Adrenal gland (tissue), 12 donors: ENCODE data around the gene SYNGR2. TPM values are rescaled to one million over a fixed set of nuclear protein-coding genes. Genes with fewer than 3 reads are reported as not detected.
"Not testable (repeated sequence)": the region's sequence is repeated elsewhere in the genome, so short reads cannot be mapped to it uniquely, and the experiment has no call there.

Source experiments
- DNase-seq, 7 donors: peaks; one replicate each; pipeline ENCODE4 v3.0.0-alpha.2; 2019 to 2020
- H3K27ac ChIP-seq, 5 donors: fragments of 200-600 bp; sonication (generic) in 4 of 5; 1 replicate in 3 of 5; 2 replicates in 2 of 5; pipeline versions ENCODE4 v1.5.1 to v1.8.0; 2016 to 2020; ENCODE audit warnings: mild to moderate bottlenecking in 1 of 5
- H3K27me3 ChIP-seq: fragments of 200-600 bp; 2 replicates; pipeline ENCODE4 v1.8.0; 2021
- H3K36me3 ChIP-seq, 2 donors: fragments of 200-600 bp; replicated peaks in 1 of 2; 1 replicate in 1 of 2; 2 replicates in 1 of 2; pipeline versions ENCODE4 v1.5.1 to v1.8.0; 2018 to 2022
- H3K4me1 ChIP-seq, 2 donors: fragments of 200-600 bp; replicated peaks in 1 of 2; 1 replicate in 1 of 2; 2 replicates in 1 of 2; pipeline versions ENCODE4 v1.5.1 to v1.8.0; 2018 to 2021
- H3K4me3 ChIP-seq, 4 donors: fragments of 200-600 bp; sonication (generic) in 3 of 4; one replicate each; pipeline ENCODE4 v1.5.1; 2016 to 2018
- H3K9me3 ChIP-seq, 3 donors: fragments of 200-600 bp; sonication (generic) in 1 of 3; replicated peaks in 1 of 3; 1 replicate in 2 of 3; 2 replicates in 1 of 3; pipeline versions ENCODE4 v1.5.1 to v1.8.0; 2016 to 2021
- CTCF ChIP-seq, 6 experiments: fragments of 450-650 bp in 4 of 6; fragments of 200-600 bp in 2 of 6; sonication (generic) in 1 of 6; IDR thresholded peaks; 1 replicate in 5 of 6; 2 replicates in 1 of 6; pipeline versions ENCODE4 v1.5.1 to v1.8.0; 2016 to 2021; ENCODE audit warnings: antibody characterized with exemption in 6 of 6, mild to moderate bottlenecking in 2 of 6, moderate library complexity in 1 of 6
- POLR2A ChIP-seq, 2 donors: fragments of 450-650 bp; IDR thresholded peaks; one replicate each; pipeline ENCODE4 v1.6.1; 2017; ENCODE audit warnings: antibody characterized with exemption in 2 of 2, mild to moderate bottlenecking in 2 of 2, moderate library complexity in 1 of 2
- WGBS, 4 donors: extraction: QIAGEN DNeasy Blood & Tissue Kit in 2 of 4; methylation state at CpG; one replicate each; pipeline versions ENCODE4 v1.1.5 to v1.1.7; 2013 to 2017; 5-methylcytosine and 5-hydroxymethylcytosine counted together
- intact Hi-C, 2 donors: fragments of 100-400 bp; cut with DNase I; formaldehyde crosslinking; loops; one replicate each; pipeline versions ENCODE4 v1.14.1 to v1.15.0; 2022 to 2023
- polyA plus RNA-seq, 3 donors: library from polyadenylated mRNA; stranded (reverse); fragments of 200-250 nt in 2 of 3; fragments of 350-450 nt in 1 of 3; fragmentation: Illumina TruSeq in 1 of 3; extraction: RNeasy Lipid Tissue Mini Kit (QIAGEN cat#74804) in 1 of 3; gene quantifications; one replicate each; pipeline ENCODE4 v1.2.3, GENCODE V29; 2013 to 2014
- total RNA-seq, 9 donors: library from RNA; depleted of rRNA in 4 of 9; stranded (reverse); fragments of >200 nt in 4 of 9; fragments of 120-200 nt in 1 of 9; fragmentation: NEBNext Ultra II Directional in 1 of 9; extraction: Animal tissue kit (Norgen Biotek cat#: 25700) in 1 of 9; gene quantifications; one replicate each; pipeline versions ENCODE4 v1.1.0 to v1.2.4, GENCODE V29; 2013 to 2023
- donor health status: healthy with polysubstance abuse.
- donor health status: Bipolar disorder and iron deficiency.
- donor health status: DM: yes; HTN: yes; CAD: no.
- donor health status: DM: no; HTN: no; CAD: no.
- donor health status: DM: no; HTN: no; CAD: no.
- donor health status: DM: yes; HTN: yes; CAD: no.

Gene SYNGR2
- total and polyA plus RNA-seq, 12 donors: 32.7 to 98.1 (median 58.3) TPM

GRCh38 chr17:78170692-78171590 is 2.6 kb downstream of the SYNGR2 start:
- 90 to 94% (median 92%) methylated on average over 28 to 31 of the region's 31 CpGs for WGBS, 4 donors
- H3K27me3 ChIP-seq: no peaks in the 10 kb centered on the region
- DNase-seq: no peak
- H3K4me1 ChIP-seq: peaks cover 23 to 57% of the 10 kb centered on the region in 2 donors
- no peak overlapping the region for H3K4me3 ChIP-seq
- peaks cover 0 to 7% of the 10 kb centered on the region in 2 donors for H3K36me3 ChIP-seq
- no peak overlapping the region for H3K27ac ChIP-seq
- intact Hi-C loops: loop anchor here in 1 of 2 donors (5.0 kb wide), 2 partner anchors 44 to 59 kb away; partner anchors contain the start of gene TMC6
- no peaks in the 10 kb centered on the region for H3K9me3 ChIP-seq
- TF ChIP-seq CTCF (IDR thresholded peaks at IDR 0.05) (no peak), POLR2A (IDR thresholded peaks at IDR 0.05) (no peak)

- H3K4me3 ChIP-seq, H3K36me3 ChIP-seq, H3K27me3 ChIP-seq, DNase-seq, H3K9me3 ChIP-seq: not testable (repeated sequence)
- Histone ChIP-seq H3K27ac (peak overlapping the region in 2 of 5 donors; percentile 71 to 89), H3K4me1 (peaks cover 28 to 64% of the 10 kb centered on the region in 2 donors)
- intact Hi-C loops: loop anchor here in 1 of 2 donors (5.0 kb wide), 2 partner anchors 44 to 59 kb away; partner anchors contain the start of gene TMC6
- WGBS, 4 donors: 80 to 94% (median 92%) methylated on average over 13 to 19 of the region's 19 CpGs
Observed at GRCh38 chr17:78171591-78172248, 3.3 kb downstream of the SYNGR2 start.

- peak overlapping the region in 3 of 5 donors; percentile 6 to 89 (median 71) for H3K27ac ChIP-seq
- WGBS, 4 donors: 34 to 67% (median 55%) methylated on average over 8 to 19 of the region's 19 CpGs
- H3K9me3 ChIP-seq: no peaks in the 10 kb centered on the region
- H3K4me1 ChIP-seq: peaks cover 28 to 64% of the 10 kb centered on the region in 2 donors
- peaks cover 0 to 7% of the 10 kb centered on the region in 2 donors for H3K36me3 ChIP-seq
- peak in 2 of 7 donors; percentile 30 to 38 for DNase-seq
- no peaks in the 10 kb centered on the region for H3K27me3 ChIP-seq
- TF ChIP-seq CTCF (IDR thresholded peaks at IDR 0.05) (no peak), POLR2A (IDR thresholded peaks at IDR 0.05) (no peak)
- intact Hi-C loops: loop anchor here in 1 of 2 donors (5.0 kb wide), 2 partner anchors 45 to 60 kb away; partner anchors contain the start of gene TMC6
- H3K4me3 ChIP-seq: no peak overlapping the region
Observed at GRCh38 chr17:78172249-78173051, 4.1 kb downstream of the SYNGR2 start.

GRCh38 chr17:78173097-78173715 is 4.8 kb downstream of the SYNGR2 start:
- Histone ChIP-seq H3K36me3 (peaks cover 0 to 7% of the 10 kb centered on the region in 2 donors), H3K27ac (peak overlapping the region in 4 of 5 donors; percentile 6 to 89 (median 52)), H3K4me3 (no peak overlapping the region), H3K4me1 (peaks cover 28 to 60% of the 10 kb centered on the region in 2 donors), H3K27me3 (no peaks in the 10 kb centered on the region), H3K9me3 (no peaks in the 10 kb centered on the region)
- 28 to 52% (median 46%) methylated on average over 8 to 11 of the region's 11 CpGs for WGBS, 4 donors
- intact Hi-C loops: loop anchor here in 1 of 2 donors (5.0 kb wide), 2 partner anchors 46 to 61 kb away; partner anchors contain the start of gene TMC6
- no peak for TF ChIP-seq CTCF (IDR thresholded peaks at IDR 0.05)
- TF ChIP-seq POLR2A (IDR thresholded peaks at IDR 0.05): no peak
- DNase-seq: peak in 2 of 7 donors; percentile 39 to 43
